Spleen (tissue), 11 donors: ENCODE results near the gene AUH. TPM values are rescaled to one million over a fixed set of nuclear protein-coding genes. Genes with fewer than 3 reads are reported as not detected.

Experiments used
- DNase-seq: peaks from one replicate; pipeline ENCODE4 v3.0.0-alpha.2; 2020
- H3K27ac ChIP-seq, 8 donors: fragments of 200-600 bp; sonication (generic) in 7 of 8; 1 replicate in 4 of 8; 2 replicates in 4 of 8; pipeline versions ENCODE4 v1.5.0 to v1.8.0; 2016 to 2021; ENCODE audit warnings: inconsistent platforms in 4 of 8, mild to moderate bottlenecking in 4 of 8, moderate library complexity in 1 of 8
- H3K27me3 ChIP-seq, 7 donors: fragments of 200-600 bp; sonication (generic) in 6 of 7; replicated peaks in 1 of 7; 1 replicate in 4 of 7; 2 replicates in 3 of 7; pipeline versions ENCODE4 v1.5.0 to v1.8.0; 2016 to 2021; ENCODE audit warnings: inconsistent platforms in 3 of 7, mild to moderate bottlenecking in 1 of 7
- H3K36me3 ChIP-seq, 6 donors: fragments of 200-600 bp; sonication (generic) in 5 of 6; 1 replicate in 4 of 6; 2 replicates in 2 of 6; pipeline versions ENCODE4 v1.5.0 to v1.8.0; 2016 to 2021; ENCODE audit warnings: inconsistent platforms in 2 of 6
- H3K4me1 ChIP-seq, 6 donors: fragments of 200-600 bp; sonication (generic) in 5 of 6; 1 replicate in 3 of 6; 2 replicates in 3 of 6; pipeline versions ENCODE4 v1.5.0 to v1.8.0; 2016 to 2021; ENCODE audit warnings: inconsistent platforms in 3 of 6
- H3K4me3 ChIP-seq, 8 donors: fragments of 200-600 bp; sonication (generic) in 7 of 8; 1 replicate in 4 of 8; 2 replicates in 4 of 8; pipeline versions ENCODE4 v1.5.0 to v1.8.0; 2016 to 2021; ENCODE audit warnings: inconsistent platforms in 4 of 8, mild to moderate bottlenecking in 4 of 8, moderate library complexity in 2 of 8
- H3K9me3 ChIP-seq, 8 donors: fragments of 200-600 bp; sonication (generic) in 7 of 8; 1 replicate in 4 of 8; 2 replicates in 4 of 8; pipeline versions ENCODE4 v1.5.0 to v1.8.0; 2016 to 2021; ENCODE audit warnings: inconsistent platforms in 4 of 8
- CTCF ChIP-seq, 11 experiments: fragments of 200-600 bp in 7 of 11; fragments of 450-650 bp in 4 of 11; sonication (generic) in 4 of 11; IDR thresholded peaks in 8 of 11; conservative IDR thresholded peaks in 3 of 11; 1 replicate in 7 of 11; 2 replicates in 4 of 11; pipeline versions ENCODE4 v1.4.0 to v1.8.0; 2016 to 2021; ENCODE audit warnings: antibody characterized with exemption in 11 of 11, inconsistent platforms in 4 of 11, mild to moderate bottlenecking in 1 of 11
- POLR2A ChIP-seq, 3 donors: fragments of 450-650 bp; IDR thresholded peaks; one replicate each; pipeline ENCODE4 v1.5.1; 2017; ENCODE audit warnings: antibody characterized with exemption in 3 of 3, mild to moderate bottlenecking in 1 of 3
- POLR2AphosphoS5 ChIP-seq, 3 donors: sonication (generic); formaldehyde crosslinking; IDR thresholded peaks; one replicate each; pipeline ENCODE4 v1.5.1; 2017; ENCODE audit warnings: antibody characterized with exemption in 3 of 3
- WGBS, 5 donors: extraction: QIAGEN DNeasy Blood & Tissue Kit in 3 of 5; methylation state at CpG; one replicate each; pipeline versions ENCODE4 v1.1.5 to v1.1.7; 2013 to 2018; 5-methylcytosine and 5-hydroxymethylcytosine counted together
- intact Hi-C: fragments of 100-400 bp; cut with DNase I; formaldehyde crosslinking; loops from one replicate; pipeline ENCODE4 v1.15.0; 2023; ENCODE audit warnings: low total_unique reads
- polyA plus RNA-seq, 3 donors: library from polyadenylated mRNA; stranded (reverse); fragments of 200-250 nt; gene quantifications; one replicate each; pipeline ENCODE4 v1.2.1, GENCODE V29; 2013
- total RNA-seq, 7 donors: library from RNA; depleted of rRNA in 3 of 7; stranded (reverse); fragments of >200 nt in 3 of 7; fragmentation: NEBNext Ultra II Directional in 4 of 7; extraction: Animal tissue kit (Norgen Biotek cat#: 25700) in 4 of 7; gene quantifications; one replicate each; pipeline versions ENCODE4 v1.1.0 to v1.2.1, GENCODE V29; 2016 to 2021
- donor health status: healthy with polysubstance abuse.
- donor health status: DM: no; HTN: no; CAD: no; lungs with moderate emphysema.
- donor health status: DM: no; HTN: no; CAD: no.
- donor health status: Bipolar disorder and iron deficiency.
- donor health status: healthy.
- donor health status: DM: no; HTN: no; CAD: no.
- donor health status: DM: yes; HTN: yes; CAD: no.

AUH gene
- total and polyA plus RNA-seq, 10 donors = 9.4 to 37.3 (median 20.6) TPM

GRCh38 chr9:91172329-91172728, 189.4 kb downstream of the AUH start:
- H3K9me3 ChIP-seq = peaks cover 0 to 32% (median 29%) of the 10 kb centered on the region in 8 donors
- H3K27ac ChIP-seq = no peak overlapping the region
- no peak for DNase-seq
- H3K4me3 ChIP-seq = no peak overlapping the region
- intact Hi-C loops = no loop called here
- H3K36me3 ChIP-seq = no peaks in the 10 kb centered on the region
- peaks cover 0 to 32% (median 21%) of the 10 kb centered on the region in 6 donors for H3K4me1 ChIP-seq
- TF ChIP-seq CTCF (IDR thresholded peaks at IDR 0.05 in 8 of 11, conservative IDR thresholded peaks at IDR 0.05 in 3 of 11) (no peak), POLR2AphosphoS5 (IDR thresholded peaks at IDR 0.05) (no peak), POLR2A (IDR thresholded peaks at IDR 0.05) (no peak)
- H3K27me3 ChIP-seq = no peaks in the 10 kb centered on the region
- 91 to 98% (median 96%) methylated on average over 1 of the region's 1 CpG for WGBS, 5 donors

- DNase-seq = no peak
- peaks cover 0 to 32% (median 29%) of the 10 kb centered on the region in 8 donors for H3K9me3 ChIP-seq
- H3K36me3 ChIP-seq = no peaks in the 10 kb centered on the region
- peaks cover 0 to 28% (median 17%) of the 10 kb centered on the region in 6 donors for H3K4me1 ChIP-seq
- TF ChIP-seq CTCF (IDR thresholded peaks at IDR 0.05 in 8 of 11, conservative IDR thresholded peaks at IDR 0.05 in 3 of 11) (no peak), POLR2AphosphoS5 (IDR thresholded peaks at IDR 0.05) (no peak), POLR2A (IDR thresholded peaks at IDR 0.05) (no peak)
- H3K27ac ChIP-seq = no peak overlapping the region
- no peaks in the 10 kb centered on the region for H3K27me3 ChIP-seq
- intact Hi-C loops = no loop called here
- no peak overlapping the region for H3K4me3 ChIP-seq
Observed at GRCh38 chr9:91170951-91171350, 190.8 kb downstream of the AUH start.

- TF ChIP-seq POLR2A (IDR thresholded peaks at IDR 0.05) = no peak
- no peak for TF ChIP-seq CTCF (IDR thresholded peaks at IDR 0.05 in 8 of 11, conservative IDR thresholded peaks at IDR 0.05 in 3 of 11)
- no peak for TF ChIP-seq POLR2AphosphoS5 (IDR thresholded peaks at IDR 0.05)
- WGBS, 5 donors = 81 to 94% (median 86%) methylated on average over 10 of the region's 10 CpGs
- Histone ChIP-seq H3K36me3 (no peaks in the 10 kb centered on the region), H3K27ac (no peak overlapping the region), H3K4me1 (peaks cover 23 to 43% (median 36%) of the 10 kb centered on the region in 6 donors), H3K27me3 (no peaks in the 10 kb centered on the region), H3K9me3 (peaks cover 0 to 25% (median 23%) of the 10 kb centered on the region in 8 donors), H3K4me3 (no peak overlapping the region)
- intact Hi-C loops = no loop called here
- no peak for DNase-seq
Observed at GRCh38 chr9:91166796-91167366, 194.8 kb downstream of the AUH start.

- intact Hi-C loops = no loop called here
- peak overlapping the region in 7 of 8 donors; percentile 16 to 88 (median 72) for H3K27ac ChIP-seq
- TF ChIP-seq POLR2A (IDR thresholded peaks at IDR 0.05) (no peak), POLR2AphosphoS5 (IDR thresholded peaks at IDR 0.05) (peak; percentile 48 to 54 (median 49)), CTCF (IDR thresholded peaks at IDR 0.05 in 8 of 11, conservative IDR thresholded peaks at IDR 0.05 in 3 of 11) (no peak)
- peaks cover 23 to 54% (median 41%) of the 10 kb centered on the region in 6 donors for H3K4me1 ChIP-seq
- H3K27me3 ChIP-seq = no peaks in the 10 kb centered on the region
- peak overlapping the region in 1 of 8 donors; percentile 60 for H3K4me3 ChIP-seq
- WGBS, 5 donors = 48 to 68% (median 58%) methylated on average over 21 of the region's 21 CpGs
- no peaks in the 10 kb centered on the region for H3K36me3 ChIP-seq
- DNase-seq = peak; percentile 90
- H3K9me3 ChIP-seq = peaks cover 0 to 5% (median 3%) of the 10 kb centered on the region in 8 donors
Observed at GRCh38 chr9:91164724-91165520, 196.8 kb downstream of the AUH start.
